Activated effector memory CD4-positive, alpha-beta T cell treated with anti-CD3 and anti-CD28 coated beads, Interleukin-2, amount 50 U/mL, for 16 hours (primary cell): Measurements from ENCODE around the gene CDHR5.

ENCODE experiments used
- DNase-seq: peaks from one replicate; pipeline ENCODE4 v3.0.0-alpha.2; 2020

The CDHR5 gene

DNA sequence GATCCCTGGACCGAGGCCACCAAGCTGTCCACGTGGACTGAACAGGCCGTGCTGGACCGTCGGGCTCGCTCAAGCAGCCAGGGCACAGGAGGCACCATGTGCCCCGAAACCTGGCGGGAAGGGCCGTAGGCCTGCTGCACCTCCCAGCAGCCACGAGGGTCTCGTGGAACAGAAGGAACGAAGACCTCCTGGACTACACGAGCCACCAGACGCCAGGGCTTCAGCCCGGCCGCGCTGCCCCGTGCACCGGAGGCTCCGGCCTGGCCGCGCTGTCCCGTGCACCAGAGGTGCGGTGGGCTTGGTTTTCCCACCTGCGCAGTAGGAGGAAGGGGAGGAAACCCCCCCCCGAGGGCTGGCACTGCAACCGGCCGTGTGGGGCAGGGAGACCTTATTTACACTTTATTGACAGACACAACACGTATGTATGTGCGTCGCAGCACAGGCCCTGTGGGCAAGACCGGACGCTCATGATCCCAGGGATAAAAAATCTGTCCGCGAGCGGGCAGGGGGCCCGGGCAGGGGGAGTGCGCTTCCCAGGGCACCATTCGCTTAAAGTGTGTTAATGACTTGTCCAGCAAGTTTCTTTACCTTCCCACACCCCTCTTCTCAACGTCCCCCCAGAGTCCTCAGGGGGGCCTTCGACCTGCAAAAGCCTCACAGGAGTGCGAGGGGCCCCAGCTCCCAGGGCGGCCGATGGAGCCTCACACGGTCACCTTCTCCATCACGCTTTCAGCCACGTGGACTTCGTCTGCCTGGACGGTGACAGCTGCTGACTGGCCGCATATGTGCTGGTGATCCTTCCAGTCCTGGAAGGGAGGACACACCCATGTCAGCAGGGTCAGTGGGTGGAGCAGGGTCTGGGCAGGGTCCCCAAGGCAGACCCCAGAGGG lies 19.3 kb upstream of the CDHR5 start:
- no peak for DNase-seq

DNA sequence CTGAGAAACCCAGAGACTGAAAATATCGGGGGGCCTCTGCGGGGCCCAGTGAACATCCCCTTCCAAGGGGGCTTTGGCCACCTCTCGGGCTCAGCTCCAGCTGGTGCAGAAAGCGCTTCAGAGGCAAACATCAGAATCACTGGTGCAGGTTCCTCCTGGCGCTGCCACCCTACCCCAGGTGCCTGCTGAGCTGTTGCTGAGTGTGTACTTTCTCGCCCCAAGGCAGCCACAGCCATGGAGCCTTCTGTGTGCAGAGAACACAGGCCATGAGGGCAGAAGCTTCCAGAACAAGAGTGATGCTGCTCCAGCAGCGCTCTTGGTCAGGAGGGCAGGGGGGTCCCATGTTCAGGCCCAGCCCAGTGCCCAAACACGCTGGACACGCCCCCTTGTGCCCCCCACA lies 18.6 kb upstream of the CDHR5 start:
- no peak for DNase-seq

DNA sequence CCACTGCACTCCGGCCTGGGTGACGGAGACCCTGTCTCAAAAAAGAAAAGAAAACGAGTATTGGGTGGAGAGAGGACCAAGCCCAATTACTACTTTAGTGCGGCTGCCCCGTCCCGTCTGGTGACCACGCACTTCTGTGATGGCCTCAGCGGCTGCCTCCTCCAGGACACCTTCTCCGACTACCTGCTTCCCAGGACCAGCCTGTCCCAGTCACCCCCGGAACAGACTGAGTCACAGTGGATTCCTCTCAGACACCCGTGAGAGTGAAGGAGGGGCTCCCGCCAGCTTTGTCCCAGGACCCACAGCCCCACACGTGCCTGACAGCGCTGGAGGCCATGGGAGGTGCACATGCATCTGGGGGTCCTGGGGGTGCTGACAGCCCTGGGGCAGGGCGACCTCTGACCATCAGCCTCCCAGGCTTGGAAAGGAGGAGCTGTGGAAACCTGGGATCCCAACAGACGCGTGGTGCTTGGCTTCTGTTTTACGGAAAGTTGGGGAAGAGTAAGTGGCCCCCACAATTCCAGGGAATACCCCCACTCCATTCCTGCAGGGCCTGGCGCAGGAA lies 17.1 kb upstream of the CDHR5 start:
- no peak for DNase-seq

DNA sequence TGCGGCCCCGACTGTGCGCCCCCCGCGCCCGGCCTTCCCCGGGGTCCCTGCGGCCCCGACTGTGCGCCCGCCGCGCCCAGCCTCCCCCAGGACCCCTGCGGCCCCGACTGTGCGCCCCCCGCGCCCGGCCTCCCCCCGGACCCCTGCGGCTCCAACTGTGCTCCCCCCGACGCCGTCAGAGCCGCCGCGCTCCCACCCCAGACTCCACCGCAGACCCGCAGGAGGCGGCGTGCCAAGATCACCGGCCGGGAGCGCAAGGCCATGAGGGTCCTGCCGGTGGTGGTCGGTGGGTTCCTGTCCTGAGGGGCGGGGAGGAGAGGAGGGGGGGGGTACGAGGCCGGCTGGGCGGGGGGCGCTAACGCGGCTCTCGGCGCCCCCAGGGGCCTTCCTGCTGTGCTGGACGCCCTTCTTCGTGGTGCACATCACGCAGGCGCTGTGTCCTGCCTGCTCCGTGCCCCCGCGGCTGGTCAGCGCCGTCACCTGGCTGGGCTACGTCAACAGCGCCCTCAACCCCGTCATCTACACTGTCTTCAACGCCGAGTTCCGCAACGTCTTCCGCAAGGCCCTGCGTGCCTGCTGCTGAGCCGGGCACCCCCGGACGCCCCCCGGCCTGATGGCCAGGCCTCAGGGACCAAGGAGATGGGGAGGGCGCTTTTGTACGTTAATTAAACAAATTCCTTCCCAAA lies 15.4 kb upstream of the CDHR5 start:
- no peak for DNase-seq

DNA sequence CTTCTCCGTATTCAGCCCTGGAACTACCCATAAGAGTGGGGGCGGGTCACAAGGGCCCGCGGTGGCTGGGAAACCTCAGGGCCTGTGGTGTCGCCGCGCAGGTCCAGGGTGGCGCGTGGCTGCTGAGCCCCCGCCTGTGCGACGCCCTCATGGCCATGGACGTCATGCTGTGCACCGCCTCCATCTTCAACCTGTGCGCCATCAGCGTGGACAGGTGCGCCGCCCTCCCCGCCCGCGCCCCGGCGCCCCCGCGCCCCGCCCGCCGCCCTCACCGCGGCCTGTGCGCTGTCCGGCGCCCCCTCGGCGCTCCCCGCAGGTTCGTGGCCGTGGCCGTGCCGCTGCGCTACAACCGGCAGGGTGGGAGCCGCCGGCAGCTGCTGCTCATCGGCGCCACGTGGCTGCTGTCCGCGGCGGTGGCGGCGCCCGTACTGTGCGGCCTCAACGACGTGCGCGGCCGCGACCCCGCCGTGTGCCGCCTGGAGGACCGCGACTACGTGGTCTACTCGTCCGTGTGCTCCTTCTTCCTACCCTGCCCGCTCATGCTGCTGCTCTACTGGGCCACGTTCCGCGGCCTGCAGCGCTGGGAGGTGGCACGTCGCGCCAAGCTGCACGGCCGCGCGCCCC lies 14.7 kb upstream of the CDHR5 start:
- DNase-seq, result no peak

DNA sequence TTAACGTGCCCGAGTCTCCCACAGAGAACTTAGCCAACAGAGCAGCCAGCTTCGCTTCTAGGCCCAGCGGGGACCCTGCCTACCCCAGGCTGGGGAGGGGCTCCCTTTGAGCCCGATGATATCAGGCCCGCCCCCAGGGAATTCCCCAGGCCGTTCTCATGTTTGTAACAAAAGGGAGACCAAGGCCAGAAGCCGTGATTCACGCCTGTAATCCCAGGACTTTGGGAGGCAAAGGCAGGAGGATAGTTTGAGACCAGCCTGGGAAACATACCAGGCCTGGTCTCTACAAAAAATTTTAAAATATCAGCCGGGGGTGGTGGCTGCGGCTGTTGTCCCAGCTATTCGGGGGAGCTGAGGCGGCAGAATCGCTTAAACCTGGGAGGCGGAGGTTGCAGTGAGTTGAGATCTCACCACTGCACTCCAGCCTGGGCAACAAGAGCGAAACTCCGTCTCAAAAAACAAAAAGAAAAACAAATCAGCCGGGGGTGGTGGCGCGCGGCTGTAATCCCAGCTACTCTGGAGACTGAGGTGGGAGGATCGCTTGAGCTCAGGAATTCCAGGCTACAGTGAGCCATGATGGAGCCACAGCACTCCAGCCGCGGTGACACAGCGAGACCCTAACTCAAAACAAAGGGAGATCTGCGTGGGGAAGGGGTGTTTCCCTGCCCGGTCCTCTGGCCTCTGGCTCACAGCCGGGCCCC lies 14.0 kb upstream of the CDHR5 start:
- no peak for DNase-seq

DNA sequence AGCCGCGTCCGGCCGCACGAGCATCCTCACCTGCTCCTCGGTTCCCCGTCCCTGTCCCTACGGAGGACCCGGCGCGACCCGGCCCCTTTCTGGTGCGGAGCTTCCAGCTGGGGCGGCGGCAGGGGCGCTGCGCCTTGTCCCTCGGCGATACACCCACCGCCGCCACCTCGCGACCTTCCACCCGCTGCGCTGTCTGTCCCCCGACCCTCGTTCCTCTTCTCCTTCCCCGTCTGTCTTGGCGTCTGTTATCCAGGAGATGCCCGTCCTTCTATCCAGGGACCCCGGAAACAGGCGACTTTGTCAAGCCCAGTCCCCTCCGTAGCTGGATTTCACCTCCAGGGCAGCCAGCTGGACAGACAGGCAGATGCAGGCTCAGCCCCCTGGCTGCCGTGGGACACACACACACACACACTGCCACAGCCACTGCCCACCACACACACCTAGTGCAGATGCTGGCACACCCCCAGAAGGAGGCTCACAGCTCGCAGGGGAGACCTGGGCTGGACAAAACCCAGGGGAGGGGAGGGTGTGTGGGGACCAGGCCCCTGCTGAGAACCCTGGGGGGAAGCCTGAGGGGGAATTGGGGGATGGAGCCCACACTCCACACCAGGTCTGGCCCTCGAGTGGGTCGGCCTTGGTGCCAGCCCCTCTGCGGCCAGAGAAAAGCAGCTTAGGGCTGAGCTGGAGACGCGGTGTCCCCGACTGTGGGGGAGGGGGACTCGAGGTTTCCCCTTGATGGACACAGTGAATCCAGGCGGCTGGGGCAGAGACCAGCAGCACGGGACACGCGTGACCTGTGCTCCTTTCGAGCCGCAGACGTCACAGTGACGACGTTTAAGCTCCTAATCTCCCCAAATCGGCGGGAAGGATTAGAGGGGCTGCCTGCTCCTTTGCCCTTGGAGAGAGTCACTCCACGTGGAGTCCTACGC lies 13.1 kb upstream of the CDHR5 start:
- no peak for DNase-seq

DNA sequence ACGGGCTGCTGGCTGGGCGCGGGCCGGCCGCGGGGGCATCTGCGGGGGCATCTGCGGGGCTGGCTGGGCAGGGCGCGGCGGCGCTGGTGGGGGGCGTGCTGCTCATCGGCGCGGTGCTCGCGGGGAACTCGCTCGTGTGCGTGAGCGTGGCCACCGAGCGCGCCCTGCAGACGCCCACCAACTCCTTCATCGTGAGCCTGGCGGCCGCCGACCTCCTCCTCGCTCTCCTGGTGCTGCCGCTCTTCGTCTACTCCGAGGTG lies 12.5 kb upstream of the CDHR5 start:
- no peak for DNase-seq

DNA sequence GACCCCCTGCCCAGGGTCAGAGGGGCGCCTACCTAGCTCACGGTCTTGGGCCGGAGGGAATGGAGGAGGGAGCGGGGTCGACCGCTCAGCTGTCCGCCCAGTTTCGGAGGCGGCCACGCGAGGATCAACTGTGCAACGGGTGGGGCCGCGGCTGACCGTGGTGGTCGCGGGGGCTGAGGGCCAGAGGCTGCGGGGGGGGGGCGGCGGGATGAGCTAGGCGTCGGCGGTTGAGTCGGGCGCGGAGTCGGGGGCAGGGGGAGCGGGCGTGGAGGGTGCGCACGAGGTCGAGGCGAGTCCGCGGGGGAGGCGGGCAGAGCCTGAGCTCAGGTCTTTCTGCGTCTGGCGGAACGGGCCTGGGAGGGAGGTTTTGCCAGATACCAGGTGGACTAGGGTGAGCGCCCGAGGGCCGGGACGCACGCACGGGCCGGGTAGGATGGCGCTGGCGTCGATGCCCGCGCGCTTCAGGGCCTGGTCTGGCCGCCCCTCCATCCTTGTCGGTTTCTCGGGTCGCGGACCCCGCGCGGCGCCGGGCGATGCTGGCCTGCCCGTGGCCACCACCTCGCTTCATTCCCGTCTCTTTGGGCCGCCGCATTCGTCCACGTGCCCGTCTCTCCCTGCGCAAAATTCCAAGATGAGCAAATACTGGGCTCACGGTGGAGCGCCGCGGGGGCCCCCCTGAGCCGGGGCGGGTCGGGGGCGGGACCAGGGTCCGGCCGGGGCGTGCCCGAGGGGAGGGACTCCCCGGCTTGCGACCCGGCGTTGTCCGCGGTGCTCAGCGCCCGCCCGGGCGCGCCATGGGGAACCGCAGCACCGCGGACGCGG lies 12.0 kb upstream of the CDHR5 start, which contains the start of gene DRD4:
Gene DRD4, plus strand, starts transcription at position 759 of the 822 bp plus-strand sequence. Its CDS starts 36 bp downstream, at position 795.
- DNase-seq, result no peak

DNA sequence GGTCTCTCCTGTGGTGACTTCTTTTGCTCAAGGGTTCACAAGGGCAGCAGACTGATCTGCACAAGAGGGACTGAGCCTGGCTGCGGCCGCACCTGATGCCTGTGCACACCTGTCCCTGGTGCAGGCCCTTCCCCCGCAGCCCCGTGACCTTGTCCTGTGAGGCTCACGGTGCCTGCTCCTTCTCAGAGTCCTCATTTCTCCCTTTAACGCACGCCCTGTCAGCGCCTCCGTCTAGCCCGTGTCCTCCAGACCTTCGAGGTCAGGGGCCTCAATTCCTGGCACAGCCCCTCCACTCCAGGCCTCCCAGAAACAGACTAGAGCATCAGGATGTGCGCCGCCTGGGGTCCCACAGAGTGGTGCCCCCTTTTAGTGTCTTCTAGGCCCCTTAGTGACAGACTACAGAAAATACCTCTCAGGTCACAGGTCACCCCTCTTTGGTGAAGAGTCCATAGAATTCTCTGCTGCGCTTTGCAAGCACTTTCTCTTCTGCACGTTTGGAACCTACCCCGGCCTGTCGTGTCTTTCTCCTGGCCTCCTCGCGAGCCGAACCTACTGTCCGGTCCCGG lies 11.3 kb upstream of the CDHR5 start:
- DNase-seq, result no peak

DNA sequence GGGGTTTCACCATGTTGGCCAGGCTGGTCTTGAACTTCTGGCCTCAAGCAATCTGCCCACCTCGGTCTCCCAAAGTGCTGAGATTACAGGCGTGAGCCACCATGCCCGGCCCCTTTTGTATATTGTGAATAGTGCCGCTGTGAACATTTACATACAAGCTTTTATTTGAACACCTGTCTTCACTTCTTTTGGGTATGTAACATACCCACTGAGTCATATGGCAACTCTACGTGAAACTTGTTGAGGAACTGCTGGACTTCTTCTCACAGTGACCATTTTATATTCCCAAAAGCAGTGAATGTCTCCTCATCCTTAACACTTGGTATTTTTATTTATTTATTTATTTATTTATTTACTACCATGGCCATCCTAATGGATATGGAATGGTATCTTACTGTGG lies 6.1 kb upstream of the CDHR5 start:
- DNase-seq, result no peak

DNA sequence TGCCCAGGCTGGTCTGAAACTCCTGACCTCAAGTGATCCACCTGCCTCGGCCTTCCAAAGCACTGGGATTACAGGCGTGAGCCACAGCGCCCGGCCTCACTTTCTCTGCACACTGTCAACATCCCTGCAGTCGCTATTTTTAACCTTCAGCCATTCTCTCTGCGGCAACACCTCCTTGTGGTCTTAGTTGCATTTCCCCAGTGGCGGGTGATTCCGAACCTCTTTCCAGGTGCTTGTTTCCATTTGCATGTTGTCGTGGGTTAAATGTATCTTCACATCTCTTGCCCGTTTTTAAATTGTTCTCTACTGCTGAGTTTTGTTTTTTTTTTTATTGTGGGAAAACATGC lies 4.5 kb upstream of the CDHR5 start:
- no peak for DNase-seq

DNA sequence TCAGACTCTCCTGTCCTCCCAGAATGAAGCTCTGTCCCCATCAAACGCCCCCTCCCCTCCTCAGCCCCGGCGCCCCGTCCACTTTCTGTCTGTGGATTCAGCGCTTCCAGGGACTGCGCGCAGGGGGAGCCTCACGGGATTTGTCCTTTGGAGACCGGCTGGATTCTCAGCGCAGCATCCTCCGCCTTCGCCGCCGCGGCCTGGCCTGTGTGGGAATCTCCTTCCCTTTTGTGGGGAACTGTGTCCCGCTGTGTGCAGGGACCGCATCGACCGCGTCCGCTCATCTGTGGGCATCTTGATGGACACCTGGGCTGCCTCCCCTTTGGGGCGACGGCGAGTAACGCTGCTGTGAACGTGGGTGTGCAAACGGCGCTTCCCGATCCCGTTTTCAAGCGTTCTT lies 3.3 kb upstream of the CDHR5 start:
- no peak for DNase-seq

DNA sequence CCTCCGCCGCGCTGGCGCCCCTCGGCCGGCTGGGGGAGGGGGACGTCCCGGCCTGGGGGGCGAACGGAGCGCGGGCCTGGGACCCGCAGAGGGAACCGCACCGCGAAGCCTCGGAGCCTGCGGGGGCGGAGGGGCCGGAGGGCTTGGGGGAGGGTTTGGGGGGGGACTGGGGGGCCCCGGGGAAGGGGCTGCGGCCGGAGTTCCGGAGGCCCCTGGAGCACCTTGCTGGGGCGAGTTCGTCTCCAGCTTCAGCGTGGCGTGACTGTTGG lies 2.5 kb upstream of the CDHR5 start:
- DNase-seq, result no peak

DNA sequence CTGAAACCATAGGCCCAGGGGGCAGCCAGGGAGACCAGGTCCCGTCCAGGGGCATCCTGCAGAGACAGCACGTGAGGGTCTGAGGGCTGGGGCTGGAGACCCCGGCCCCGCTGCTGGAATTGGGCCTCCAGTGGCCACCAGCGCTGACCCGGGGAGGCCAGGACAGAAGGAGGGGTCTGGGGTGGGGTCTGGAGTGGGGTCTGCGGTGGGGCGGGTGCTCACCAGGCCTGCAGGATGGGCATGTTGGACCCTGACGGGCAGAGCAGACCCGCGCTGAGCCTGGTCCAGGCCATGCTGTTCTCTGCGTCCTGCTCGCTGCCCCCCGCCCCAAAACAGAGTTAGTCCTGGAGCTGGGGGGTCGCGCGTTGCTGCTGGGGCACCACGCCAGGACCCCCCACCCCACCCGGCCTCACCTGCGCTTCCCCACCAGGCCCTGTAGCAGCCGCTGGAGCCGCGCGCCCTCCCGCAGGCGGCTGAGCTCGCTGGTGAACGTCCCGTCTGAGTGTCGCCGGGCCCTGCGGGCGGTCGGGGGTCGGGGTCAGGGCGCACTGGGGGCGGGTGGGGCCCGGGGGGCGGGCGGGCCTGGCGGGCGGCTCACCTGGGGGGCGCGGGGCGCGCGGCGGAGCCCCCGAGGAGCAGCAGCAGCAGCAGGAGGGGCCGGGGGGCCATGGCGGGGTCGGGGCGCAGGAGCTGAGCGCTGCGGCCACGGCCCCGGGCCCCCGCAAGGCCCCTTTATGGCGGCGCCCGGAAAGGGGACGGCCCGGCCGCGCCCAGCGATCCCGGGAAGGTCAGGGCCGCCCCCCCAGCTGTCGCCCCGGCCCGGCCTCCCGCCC lies 1.9 kb upstream of the CDHR5 start, which contains the start of gene SCT:
Gene SCT, minus strand, starts transcription at position 707 of the 833 bp plus-strand sequence. Its CDS starts 38 bp downstream, at position 669.
- DNase-seq, result no peak

DNA sequence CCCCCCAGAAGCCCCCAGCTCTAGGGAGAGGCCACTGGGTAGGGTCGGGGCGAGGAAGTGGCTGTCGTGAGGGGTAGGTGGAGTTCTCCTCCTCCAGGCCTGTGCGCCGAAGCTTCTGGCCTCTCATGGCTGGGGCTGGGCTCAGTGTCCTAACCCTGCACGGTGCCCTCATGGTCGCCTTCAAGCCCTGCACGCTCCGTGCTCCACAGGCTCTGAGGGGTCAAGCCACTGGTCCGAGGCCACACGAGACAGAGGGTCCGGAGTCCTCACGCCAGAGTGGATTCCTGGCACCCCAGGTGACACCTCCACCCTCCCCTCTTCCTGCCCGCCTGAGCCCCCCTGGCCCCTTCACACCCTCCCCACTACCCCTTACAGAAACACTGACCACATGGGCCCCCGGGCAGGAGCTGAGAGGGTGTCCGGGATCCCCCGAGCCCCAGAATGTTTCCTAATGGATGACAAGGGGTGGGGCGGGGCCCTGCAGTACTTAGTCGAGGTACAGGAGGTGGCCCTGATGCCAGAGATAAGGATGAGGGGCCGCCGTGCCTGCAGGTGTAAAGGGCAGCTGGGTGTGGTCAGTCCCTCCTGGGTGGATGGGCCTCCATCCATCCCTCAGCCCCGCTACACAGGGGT lies 997 bp upstream of the CDHR5 start:
- no peak for DNase-seq

DNA sequence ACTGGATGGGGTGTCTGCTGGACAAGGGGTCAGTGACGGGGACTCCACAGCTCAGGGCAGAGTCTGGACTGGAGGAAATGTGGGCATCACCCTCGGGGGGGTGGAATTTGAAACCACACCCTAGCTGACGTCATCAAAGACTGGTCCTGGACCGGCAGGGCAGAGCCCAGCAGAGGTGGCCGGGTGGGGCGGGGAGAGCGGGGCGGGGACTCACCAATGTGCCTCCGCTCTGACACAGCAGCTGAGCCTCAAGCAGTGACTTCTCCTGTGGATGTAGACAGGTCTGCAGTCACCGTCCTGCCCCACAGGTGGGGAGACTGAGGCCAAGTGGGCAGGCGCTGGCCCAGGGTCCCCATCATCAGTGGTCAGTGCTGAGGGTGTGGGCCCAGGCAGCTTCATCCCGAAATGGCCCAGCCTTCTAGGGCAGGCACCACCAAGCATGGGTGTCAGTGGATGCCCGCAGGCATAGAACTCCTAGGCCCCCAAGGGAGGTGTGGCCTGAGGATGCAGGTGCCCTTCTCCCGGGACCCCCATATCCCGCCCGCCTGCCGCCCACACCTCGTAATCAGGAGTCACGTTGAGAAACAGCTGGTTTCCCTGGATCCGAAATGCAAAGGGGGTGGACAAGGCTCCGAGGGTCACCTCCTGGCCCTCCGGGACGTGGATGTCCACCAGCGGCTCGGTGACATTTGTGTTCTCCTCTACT lies 603 bp downstream of the CDHR5 start:
- DNase-seq, result no peak

DNA sequence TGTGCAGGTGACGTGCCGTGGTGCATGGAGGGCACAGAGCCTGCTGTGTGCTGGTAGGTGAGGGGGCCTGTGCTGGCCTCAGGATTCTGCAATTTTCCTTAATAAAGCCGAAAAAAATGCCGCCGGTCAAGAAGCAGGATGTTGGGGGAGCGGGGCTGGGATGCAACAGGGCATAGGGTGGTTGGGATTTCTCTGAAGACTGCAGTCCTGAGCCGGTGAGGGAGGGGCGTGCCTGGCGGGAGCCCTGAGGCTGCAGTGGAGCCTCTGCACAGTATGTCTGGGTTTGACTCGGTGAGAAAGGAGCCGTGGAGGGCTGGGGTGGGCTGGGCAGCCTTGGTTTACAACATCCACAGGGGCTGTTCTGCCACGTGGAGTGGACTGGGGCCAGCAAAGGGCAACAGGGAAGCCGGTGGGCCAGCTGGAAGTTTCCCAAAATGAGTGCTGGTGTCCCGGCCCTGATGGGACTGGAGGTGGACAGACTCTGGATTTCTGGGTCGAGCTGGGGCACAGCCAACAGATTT lies 1.3 kb downstream of the CDHR5 start:
- DNase-seq, result no peak

DNA sequence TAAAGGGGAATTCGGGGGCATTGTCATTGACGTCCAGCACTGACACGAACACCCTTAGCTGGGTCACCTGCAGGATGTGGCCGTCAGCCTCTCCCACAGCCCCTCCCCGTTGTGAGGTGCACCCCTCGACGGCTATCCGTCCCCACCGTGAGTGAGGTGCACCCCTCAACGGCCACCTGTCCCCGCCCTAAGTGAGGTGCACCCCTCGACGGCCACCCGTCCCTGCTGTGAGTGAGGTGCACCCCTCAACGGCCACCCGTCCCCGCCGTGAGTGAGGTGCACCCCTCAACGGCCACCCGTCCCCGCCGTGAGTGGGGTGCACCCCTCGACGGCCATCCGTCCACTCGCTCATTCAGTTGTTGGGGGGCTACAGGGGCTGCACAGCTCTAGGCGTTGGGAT lies 2.9 kb downstream of the CDHR5 start:
- DNase-seq, result no peak
